ENCODE data around the gene PDE9A. TPM values are rescaled to one million over a fixed set of nuclear protein-coding genes. Genes with fewer than 3 reads are reported as not detected.

The PDE9A gene
- total and polyA plus RNA-seq, 2 experiments from 2014 or later = 26.5 to 31.1 TPM

- TF ChIP-seq CTCF (conservative IDR thresholded peaks at IDR 0.05; ENCODE audit: low read depth in 2 of 2) (no peak), EZH2phosphoT487 (IDR thresholded peaks at IDR 0.05; ENCODE audit: unreplicated experiment) (no peak)
These were observed 121.7 kb downstream of the PDE9A start (continued) for GRCh38 chr21:42775123-42775522.

DNA sequence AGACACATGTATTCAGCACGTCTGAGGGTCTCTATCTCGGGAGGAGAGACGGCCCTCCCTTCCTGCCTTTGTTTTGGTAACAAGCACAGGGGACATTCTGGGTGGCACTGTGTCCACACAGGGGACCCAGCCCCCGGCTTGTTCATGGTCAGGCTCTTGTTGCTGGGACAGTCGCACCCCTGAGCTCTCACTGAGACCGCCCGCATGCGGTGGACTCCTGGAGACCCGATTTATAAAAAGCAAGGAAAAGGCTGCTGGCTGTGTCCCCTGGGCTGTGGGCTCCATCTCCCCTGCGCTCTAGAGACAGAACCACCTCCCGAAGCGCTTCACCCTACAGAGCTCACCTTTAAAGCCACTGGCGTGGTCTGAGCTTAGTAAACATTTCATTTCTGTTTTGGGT lies 122.5 kb downstream of the PDE9A start:
- Histone ChIP-seq H4K20me1 (replicated peaks; ENCODE audit: insufficient read depth) (no peaks in the 10 kb centered on the region), H3K4me1 (ENCODE audit: insufficient read depth) (peaks cover 18% of the 10 kb centered on the region), H3K27ac (ENCODE audit: low read depth) (no peak overlapping the region), H3K4me2 (no peak overlapping the region), H3K79me2 (replicated peaks; ENCODE audit: insufficient read depth) (no peaks in the 10 kb centered on the region), H3F3A (replicated peaks; ENCODE audit: low read depth) (0 out of 2 replicates have a peak, but pooled peaks cover 4% of the 10 kb centered on the region), H3K36me3 (ENCODE audit: insufficient read depth) (no peaks in the 10 kb centered on the region; the same call in 1 of the 2 replicates), H3K9me2 (ENCODE audit: insufficient read depth) (no peaks in the 10 kb centered on the region), H3K4me3 (no peak overlapping the region), H2AFZ (no peak overlapping the region), H3K27me3 (ENCODE audit: insufficient read depth) (peaks cover 12% of the 10 kb centered on the region)
- H3K4me3 Mint-ChIP-seq = no peak overlapping the region
- H3K36me3 Mint-ChIP-seq (ENCODE audit: low read depth) = peaks cover 34% of the 10 kb centered on the region
- no peak for DNase-seq (ENCODE audit: low spot score)
- no peak overlapping the region for H3K27ac Mint-ChIP-seq
- no peak for ATAC-seq
- H3K27me3 Mint-ChIP-seq (ENCODE audit: insufficient read depth, low read depth, poor library complexity) = peaks cover 26% of the 10 kb centered on the region
- no peaks in the 10 kb centered on the region; the same call in 2 of the 3 replicates for H3K9me3 Mint-ChIP-seq
- peaks cover 26% of the 10 kb centered on the region for H3K4me1 Mint-ChIP-seq
- TF ChIP-seq NANOG (IDR thresholded peaks at IDR 0.05; ENCODE audit: borderline replicate concordance) (no peak), EZH2 (IDR thresholded peaks at IDR 0.05; ENCODE audit: low read depth, unreplicated experiment) (no peak), ETS1 (IDR thresholded peaks at IDR 0.05) (no peak), POLR2AphosphoS5 (IDR thresholded peaks at IDR 0.05; ENCODE audit: low read depth) (no peak), ZNF462 (CRISPR knock-in tag; IDR thresholded peaks at IDR 0.05) (no peak), JUNB (IDR thresholded peaks at IDR 0.05; ENCODE audit: unreplicated experiment) (no peak), CTCF (conservative IDR thresholded peaks at IDR 0.05; ENCODE audit: low read depth in 2 of 2) (no peak), ZNF114 (CRISPR knock-in tag; IDR thresholded peaks at IDR 0.05) (no peak), CREB1 (CRISPR knock-in tag; IDR thresholded peaks at IDR 0.05; ENCODE audit: low read depth) (no peak), EZH2phosphoT487 (IDR thresholded peaks at IDR 0.05; ENCODE audit: unreplicated experiment) (no peak), STAT1 (IDR thresholded peaks at IDR 0.05; ENCODE audit: unreplicated experiment) (no peak), ZNF331 (CRISPR knock-in tag; IDR thresholded peaks at IDR 0.05; ENCODE audit: low read depth) (no peak)
